GM18505 (cell line): Measurements from ENCODE around the gene P2RY2.

ENCODE experiments used
- ATAC-seq: cut with Tn5 transposase; IDR thresholded peaks from one replicate; pipeline ENCODE4 v1.9.1; 2021; ENCODE audit not compliant: unreplicated experiment
- POLR2A ChIP-seq: IDR thresholded peaks from 4 replicates; pipeline ENCODE4 v1.6.1; 2011; ENCODE audit warnings: borderline replicate concordance; ENCODE audit not compliant: insufficient read depth, insufficient read length; ENCODE audit errors: extremely low read depth

The P2RY2 gene

DNA sequence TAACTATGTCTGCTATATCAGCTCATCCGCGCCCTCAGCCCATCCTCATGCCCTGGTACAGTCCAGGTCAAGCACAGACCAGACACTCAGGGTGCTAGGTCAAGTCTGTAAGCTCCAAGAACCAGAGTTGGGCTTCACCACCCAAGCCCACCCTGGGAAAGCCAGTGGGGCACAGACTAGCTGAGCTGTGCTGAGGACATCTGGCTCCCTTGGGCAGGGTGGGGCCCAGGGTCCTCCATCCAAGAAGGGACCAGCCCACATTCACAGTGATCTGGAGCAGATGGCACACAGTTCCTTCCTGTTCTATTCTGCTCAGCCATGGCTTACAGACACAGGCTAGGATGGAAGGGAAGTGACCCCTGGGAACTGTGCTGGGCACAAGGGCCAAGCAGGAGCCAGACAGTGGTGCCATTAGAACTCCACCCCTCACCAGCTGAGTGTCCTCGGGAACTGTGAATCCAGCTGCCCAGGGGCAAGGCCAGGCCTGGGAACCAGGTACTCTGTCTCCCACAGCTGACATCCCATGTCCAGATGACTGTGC, 63.2 kb downstream of the P2RY2 start:
- ATAC-seq: no peak
- no peak for TF ChIP-seq POLR2A

DNA sequence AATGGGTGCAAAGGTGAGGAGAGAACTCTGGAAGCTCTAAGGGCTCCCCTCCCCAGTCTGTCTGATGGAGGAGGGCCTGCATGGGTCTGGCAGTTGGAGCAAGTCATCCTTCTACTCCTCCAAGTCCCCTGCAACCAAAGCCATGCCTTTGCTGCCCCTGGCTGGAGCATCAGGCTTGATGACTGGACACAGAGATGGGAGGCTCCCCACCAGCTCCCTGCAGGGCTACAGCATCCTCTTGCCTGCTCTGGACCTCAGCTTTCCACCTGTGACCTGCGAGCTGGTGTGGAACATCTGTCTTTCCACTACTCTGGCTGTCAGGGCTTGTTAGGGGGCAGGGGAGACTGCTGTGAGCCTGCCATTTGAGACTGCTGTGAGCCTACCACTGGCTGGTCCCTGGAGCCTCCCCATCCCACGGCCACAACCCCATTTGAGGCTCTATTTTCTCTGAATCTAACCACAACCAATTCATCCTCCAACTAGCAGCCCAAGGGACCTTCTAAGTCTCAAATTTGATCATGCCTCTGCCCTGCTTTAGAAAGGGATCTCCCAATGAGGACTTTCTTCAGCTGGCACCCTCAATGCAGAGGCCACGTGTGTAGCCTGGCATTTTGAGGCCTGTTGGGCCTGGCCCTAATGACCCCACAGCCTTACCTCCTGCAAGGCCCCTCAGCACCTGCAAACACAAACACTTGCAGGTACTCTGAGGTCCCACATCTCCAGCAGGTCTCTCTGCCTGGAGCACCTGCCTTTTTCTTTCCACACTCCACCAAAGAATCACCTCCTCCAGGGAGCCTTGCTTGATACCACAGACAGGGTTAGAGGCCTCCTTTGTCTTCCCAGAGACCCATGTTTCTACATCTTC, 63.9 kb downstream of the P2RY2 start:
- no peak for ATAC-seq
- TF ChIP-seq POLR2A: no peak

DNA sequence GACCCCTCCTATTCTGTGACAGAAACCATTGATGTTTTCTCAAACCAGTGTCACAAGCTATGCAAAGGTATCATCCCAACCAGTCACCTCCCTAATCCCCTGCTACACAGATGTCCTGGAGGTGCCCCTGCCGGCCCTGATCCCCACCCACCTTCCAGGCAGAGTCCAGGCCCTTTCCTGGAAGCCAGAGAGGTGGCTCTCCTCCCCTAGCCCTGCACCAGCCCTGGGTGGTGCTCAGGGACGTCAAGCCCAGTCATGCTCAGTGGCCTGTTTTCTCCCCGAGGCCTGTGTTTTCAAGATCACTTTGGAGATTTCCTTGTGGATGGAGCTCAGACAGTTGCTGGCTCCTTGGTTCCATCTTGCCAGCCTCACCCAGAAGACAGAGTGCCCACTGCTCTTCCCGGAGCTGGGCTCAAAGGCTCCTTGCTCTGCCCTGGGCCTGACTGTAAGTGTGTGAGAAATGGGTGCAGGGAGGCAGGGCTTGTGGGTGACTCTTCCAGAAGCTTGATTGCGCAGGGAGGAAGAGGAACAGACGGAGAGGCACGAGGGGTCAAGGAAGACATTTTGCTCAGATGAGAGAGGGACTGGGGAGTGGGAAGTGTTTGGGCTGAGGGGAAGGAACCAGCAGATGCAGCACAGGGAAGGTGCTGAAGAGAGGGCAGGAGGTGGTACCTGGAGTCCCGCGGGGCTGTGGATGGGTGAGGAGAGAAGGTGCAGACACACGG, 65.4 kb downstream of the P2RY2 start:
- no peak for ATAC-seq
- no peak for TF ChIP-seq POLR2A

DNA sequence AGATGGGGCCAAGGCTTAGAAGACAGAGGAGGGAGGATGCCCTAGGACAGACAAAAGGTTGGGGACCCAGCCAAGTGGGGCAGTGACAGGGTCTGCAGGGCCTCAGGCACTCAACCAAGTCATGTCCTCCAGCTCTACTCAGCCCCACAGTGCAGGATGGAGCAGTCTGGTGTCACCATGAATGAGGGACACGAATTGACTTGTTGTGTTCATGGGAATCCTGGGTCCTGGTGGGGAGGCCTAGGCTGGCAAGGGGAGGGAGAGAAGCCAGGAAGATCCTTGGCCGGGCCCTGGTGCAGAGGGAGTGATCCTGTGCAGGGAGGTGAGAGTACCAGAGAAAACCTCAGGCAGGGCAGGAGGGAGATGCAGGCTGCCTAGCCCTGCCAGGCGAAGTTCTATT, 66.0 kb downstream of the P2RY2 start:
- TF ChIP-seq POLR2A: no peak
- no peak for ATAC-seq

DNA sequence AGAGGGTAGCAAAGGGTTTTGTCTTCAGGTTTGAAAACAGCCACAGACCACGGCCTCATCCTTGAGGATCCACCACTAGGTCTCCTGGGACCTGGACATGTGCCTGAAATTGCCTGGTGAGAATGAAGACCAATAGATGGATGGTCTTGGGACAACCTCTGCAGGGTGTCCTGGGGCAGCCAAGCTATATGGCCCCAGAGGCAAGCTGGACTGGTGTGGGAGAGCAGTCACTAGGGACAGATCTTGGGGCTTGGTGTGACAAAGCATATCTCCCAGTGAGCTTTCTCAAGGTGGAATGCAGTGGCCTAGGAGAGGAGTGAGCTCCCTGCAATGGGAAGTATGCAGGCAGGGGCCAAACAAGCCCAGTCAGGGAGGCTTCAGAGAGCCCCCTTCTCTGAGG, 67.6 kb downstream of the P2RY2 start:
- no peak for ATAC-seq
- TF ChIP-seq POLR2A: no peak
